Tibial nerve (tissue), 4 donors: ENCODE data around the gene SUSD1. TPM values are rescaled to one million over a fixed set of nuclear protein-coding genes. Genes with fewer than 3 reads are reported as not detected.

Experiments used
- DNase-seq, 2 donors: peaks; one replicate each; pipeline ENCODE4 v3.0.0-alpha.2; 2019; ENCODE audit warnings: low spot score in 2 of 2
- H3K27ac ChIP-seq, 4 donors: fragments of 200-600 bp; sonication (generic) in 3 of 4; one replicate each; pipeline ENCODE4 v1.5.1; 2017 to 2019; ENCODE audit warnings: mild to moderate bottlenecking in 1 of 4
- H3K27me3 ChIP-seq, 2 donors: fragments of 200-600 bp; sonication (generic) in 1 of 2; one replicate each; pipeline versions ENCODE4 v1.5.1 to v1.6.0; 2017 to 2019
- H3K36me3 ChIP-seq, 3 donors: fragments of 200-600 bp; sonication (generic); one replicate each; pipeline ENCODE4 v1.5.1; 2018 to 2019
- H3K4me1 ChIP-seq, 4 donors: fragments of 200-600 bp; sonication (generic) in 3 of 4; one replicate each; pipeline ENCODE4 v1.5.1; 2017 to 2019
- H3K4me3 ChIP-seq, 4 donors: fragments of 200-600 bp; sonication (generic) in 3 of 4; one replicate each; pipeline ENCODE4 v1.5.1; 2017 to 2019; ENCODE audit warnings: mild to moderate bottlenecking in 1 of 4, moderate library complexity in 1 of 4
- H3K9me3 ChIP-seq, 4 donors: fragments of 200-600 bp; sonication (generic) in 3 of 4; one replicate each; pipeline ENCODE4 v1.5.1; 2017 to 2019
- EP300 ChIP-seq, 2 donors: sonication (generic); formaldehyde crosslinking; IDR thresholded peaks; one replicate each; pipeline ENCODE4 v1.6.1; 2017; ENCODE audit warnings: antibody characterized with exemption in 2 of 2, mild to moderate bottlenecking in 1 of 2
- POLR2A ChIP-seq, 2 donors: fragments of 450-650 bp; IDR thresholded peaks; one replicate each; pipeline ENCODE4 v1.6.1; 2017; ENCODE audit warnings: antibody characterized with exemption in 2 of 2, mild to moderate bottlenecking in 2 of 2, moderate library complexity in 2 of 2
- WGBS, 2 donors: methylation state at CpG; one replicate each; pipeline ENCODE4 v1.1.5; 2018; 5-methylcytosine and 5-hydroxymethylcytosine counted together
- total RNA-seq, 4 donors: library from RNA; depleted of rRNA; stranded (reverse); fragments of >200 nt; gene quantifications; one replicate each; pipeline ENCODE4 v1.1.0, GENCODE V29; 2016
- TF ChIP-seq, protein P1 (sequence below), 5 experiments: fragments of 200-600 bp in 3 of 5; fragments of 450-650 bp in 2 of 5; sonication (generic) in 3 of 5; IDR thresholded peaks; one replicate each; pipeline ENCODE4 v1.5.1; 2016 to 2019; ENCODE audit warnings: antibody characterized with exemption in 5 of 5, mild to moderate bottlenecking in 3 of 5, moderate library complexity in 2 of 5

The SUSD1 gene
- total RNA-seq, 4 donors from 2014 or later = 6.9 to 19.8 (median 11.5) TPM

DNA sequence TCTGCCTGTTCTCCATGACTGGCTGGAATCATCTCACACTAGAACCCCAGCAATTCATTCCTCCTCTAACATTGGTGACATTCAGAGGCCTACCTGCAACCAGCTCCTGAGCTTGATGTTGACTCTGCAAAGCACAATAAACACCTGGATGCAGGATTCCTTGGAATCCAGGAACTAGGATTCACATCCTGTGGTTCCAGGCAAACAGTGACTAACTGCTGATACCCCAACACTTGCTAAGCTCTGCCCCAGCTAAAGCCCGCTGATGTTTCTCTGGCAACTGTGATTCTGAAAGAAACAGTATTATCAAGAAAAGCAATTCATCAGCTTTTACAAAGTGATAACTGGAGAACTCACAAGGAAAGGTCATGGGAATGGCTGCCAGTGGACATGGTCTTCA lies 29.2 kb downstream of the SUSD1 start:
- H3K27me3 ChIP-seq = no peaks in the 10 kb centered on the region
- no peak overlapping the region for H3K27ac ChIP-seq
- TF ChIP-seq, protein P1, sequence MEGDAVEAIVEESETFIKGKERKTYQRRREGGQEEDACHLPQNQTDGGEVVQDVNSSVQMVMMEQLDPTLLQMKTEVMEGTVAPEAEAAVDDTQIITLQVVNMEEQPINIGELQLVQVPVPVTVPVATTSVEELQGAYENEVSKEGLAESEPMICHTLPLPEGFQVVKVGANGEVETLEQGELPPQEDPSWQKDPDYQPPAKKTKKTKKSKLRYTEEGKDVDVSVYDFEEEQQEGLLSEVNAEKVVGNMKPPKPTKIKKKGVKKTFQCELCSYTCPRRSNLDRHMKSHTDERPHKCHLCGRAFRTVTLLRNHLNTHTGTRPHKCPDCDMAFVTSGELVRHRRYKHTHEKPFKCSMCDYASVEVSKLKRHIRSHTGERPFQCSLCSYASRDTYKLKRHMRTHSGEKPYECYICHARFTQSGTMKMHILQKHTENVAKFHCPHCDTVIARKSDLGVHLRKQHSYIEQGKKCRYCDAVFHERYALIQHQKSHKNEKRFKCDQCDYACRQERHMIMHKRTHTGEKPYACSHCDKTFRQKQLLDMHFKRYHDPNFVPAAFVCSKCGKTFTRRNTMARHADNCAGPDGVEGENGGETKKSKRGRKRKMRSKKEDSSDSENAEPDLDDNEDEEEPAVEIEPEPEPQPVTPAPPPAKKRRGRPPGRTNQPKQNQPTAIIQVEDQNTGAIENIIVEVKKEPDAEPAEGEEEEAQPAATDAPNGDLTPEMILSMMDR (IDR thresholded peaks at IDR 0.05) = no peak
- TF ChIP-seq POLR2A (IDR thresholded peaks at IDR 0.05) (no peak), EP300 (IDR thresholded peaks at IDR 0.05) (no peak)
- H3K9me3 ChIP-seq = no peaks in the 10 kb centered on the region
- H3K4me3 ChIP-seq = no peak overlapping the region
- no peak for DNase-seq
- WGBS, 2 donors = 89% methylated on average over 1 of the region's 1 CpG
- H3K4me1 ChIP-seq = no peaks in the 10 kb centered on the region
- no peaks in the 10 kb centered on the region for H3K36me3 ChIP-seq

GRCh38 chr9:112144807-112145206 lies 30.3 kb downstream of the SUSD1 start:
- H3K4me3 ChIP-seq = no peak overlapping the region
- TF ChIP-seq, protein P1 (IDR thresholded peaks at IDR 0.05) = no peak
- TF ChIP-seq EP300 (IDR thresholded peaks at IDR 0.05) = no peak
- no peak for TF ChIP-seq POLR2A (IDR thresholded peaks at IDR 0.05)
- H3K36me3 ChIP-seq = no peaks in the 10 kb centered on the region
- no peak for DNase-seq
- no peak overlapping the region for H3K27ac ChIP-seq
- no peaks in the 10 kb centered on the region for H3K27me3 ChIP-seq
- WGBS, 2 donors = 96 to 98% methylated on average over 2 of the region's 2 CpGs
- no peaks in the 10 kb centered on the region for H3K9me3 ChIP-seq
- no peaks in the 10 kb centered on the region for H3K4me1 ChIP-seq

GRCh38 chr9:112142420-112142819 lies 32.7 kb downstream of the SUSD1 start:
- Histone ChIP-seq H3K27me3 (no peaks in the 10 kb centered on the region), H3K4me1 (no peaks in the 10 kb centered on the region), H3K9me3 (no peaks in the 10 kb centered on the region), H3K4me3 (no peak overlapping the region), H3K36me3 (no peaks in the 10 kb centered on the region), H3K27ac (no peak overlapping the region)
- TF ChIP-seq EP300 (IDR thresholded peaks at IDR 0.05) (no peak), POLR2A (IDR thresholded peaks at IDR 0.05) (no peak)
- TF ChIP-seq, protein P1 (IDR thresholded peaks at IDR 0.05) = no peak
- WGBS, 2 donors = 75% methylated on average over 3 of the region's 3 CpGs
- DNase-seq = no peak

DNA sequence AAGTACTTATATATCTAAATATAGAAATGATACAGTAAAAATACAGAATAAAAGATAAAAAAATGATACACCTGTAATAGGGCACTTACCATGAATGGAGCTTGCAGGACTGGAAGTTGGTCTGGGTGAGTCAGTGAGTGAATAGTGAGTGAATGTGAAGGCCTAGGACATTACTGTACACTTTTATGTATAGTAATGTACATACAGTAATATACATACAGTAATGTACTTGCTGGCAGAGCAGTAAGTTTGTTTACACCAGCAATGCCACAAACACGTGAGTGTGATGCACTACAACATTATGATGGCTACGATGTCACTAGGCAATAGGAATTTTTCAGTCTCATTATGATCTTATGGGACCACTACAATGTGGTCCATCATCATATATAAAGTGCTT lies 34.2 kb downstream of the SUSD1 start:
- H3K27ac ChIP-seq = no peak overlapping the region
- TF ChIP-seq EP300 (IDR thresholded peaks at IDR 0.05) (no peak), POLR2A (IDR thresholded peaks at IDR 0.05) (no peak)
- TF ChIP-seq, protein P1 (IDR thresholded peaks at IDR 0.05) = no peak
- H3K4me1 ChIP-seq = no peaks in the 10 kb centered on the region
- H3K9me3 ChIP-seq = no peaks in the 10 kb centered on the region
- H3K27me3 ChIP-seq = no peaks in the 10 kb centered on the region
- no peaks in the 10 kb centered on the region for H3K36me3 ChIP-seq
- WGBS, 2 donors = 89 to 92% methylated on average over 2 of the region's 2 CpGs
- no peak overlapping the region for H3K4me3 ChIP-seq
- DNase-seq = no peak

GRCh38 chr9:112137066-112137465 lies 38.0 kb downstream of the SUSD1 start:
- H3K27ac ChIP-seq = no peak overlapping the region
- no peak for TF ChIP-seq EP300 (IDR thresholded peaks at IDR 0.05)
- TF ChIP-seq, protein P1 (IDR thresholded peaks at IDR 0.05) = no peak
- no peak overlapping the region for H3K4me3 ChIP-seq
- WGBS, 2 donors = 84 to 90% methylated on average over 3 of the region's 3 CpGs
- no peaks in the 10 kb centered on the region for H3K4me1 ChIP-seq
- no peak for DNase-seq
- H3K36me3 ChIP-seq = no peaks in the 10 kb centered on the region
- H3K9me3 ChIP-seq = peaks cover 0 to 3% (median 0%) of the 10 kb centered on the region in 4 donors
- H3K27me3 ChIP-seq = no peaks in the 10 kb centered on the region
